Smooth muscle cell of bladder (primary cell): Measurements from ENCODE around the gene PET100. TPM values are rescaled to one million over a fixed set of nuclear protein-coding genes. Genes with fewer than 3 reads are reported as not detected.

ENCODE experiments used
- total RNA-seq: library from RNA; depleted of rRNA; stranded (reverse); fragments of >200 nt; gene quantifications from 2 replicates; pipeline ENCODE4 v1.2.3, GENCODE V29; 2014

Gene PET100
- 34.2 and 39.3 TPM in 2 replicates for total RNA-seq

DNA sequence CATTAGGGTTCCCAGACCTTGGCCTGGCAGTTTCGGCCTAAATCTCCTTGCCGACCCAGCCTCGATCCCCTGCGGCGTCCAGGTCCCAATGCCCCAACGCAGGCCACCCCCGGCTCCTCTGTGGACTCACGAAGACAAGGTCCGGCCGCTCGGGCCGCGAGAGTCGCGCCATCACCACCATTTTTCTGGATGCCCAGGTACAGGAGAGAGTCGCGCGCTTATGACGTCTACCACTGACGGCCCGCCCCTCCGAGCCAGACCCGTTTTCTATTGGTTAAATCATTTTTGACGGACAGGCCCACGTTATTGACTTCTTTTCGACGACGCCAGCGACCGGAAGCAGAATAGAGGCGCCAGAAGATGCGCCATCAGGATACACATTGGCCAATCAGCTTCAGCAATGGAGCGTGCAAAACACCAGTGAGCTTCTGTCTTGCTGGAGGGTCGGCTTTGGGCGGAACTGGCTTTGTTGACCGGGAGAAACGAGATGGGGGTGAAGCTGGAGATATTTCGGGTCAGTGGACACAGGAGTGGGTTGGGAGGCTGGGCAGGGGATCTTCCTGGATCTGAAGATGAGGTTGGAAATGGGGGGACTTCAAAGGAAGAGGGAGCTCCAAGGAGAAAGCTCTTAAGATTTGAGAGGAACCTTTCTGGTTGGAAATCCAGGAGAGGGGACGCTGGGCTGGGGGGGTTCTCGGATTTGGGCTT, at the start of gene PET100, which contains the start of gene XAB2:
TSS of gene PET100 (plus strand) at position 447 of the 708 bp plus-strand sequence. CDS start at position 488, 41 bp downstream.
TSS of gene XAB2 (minus strand) at position 199 of the 708 bp plus-strand sequence. CDS start at position 181, 18 bp downstream.

DNA sequence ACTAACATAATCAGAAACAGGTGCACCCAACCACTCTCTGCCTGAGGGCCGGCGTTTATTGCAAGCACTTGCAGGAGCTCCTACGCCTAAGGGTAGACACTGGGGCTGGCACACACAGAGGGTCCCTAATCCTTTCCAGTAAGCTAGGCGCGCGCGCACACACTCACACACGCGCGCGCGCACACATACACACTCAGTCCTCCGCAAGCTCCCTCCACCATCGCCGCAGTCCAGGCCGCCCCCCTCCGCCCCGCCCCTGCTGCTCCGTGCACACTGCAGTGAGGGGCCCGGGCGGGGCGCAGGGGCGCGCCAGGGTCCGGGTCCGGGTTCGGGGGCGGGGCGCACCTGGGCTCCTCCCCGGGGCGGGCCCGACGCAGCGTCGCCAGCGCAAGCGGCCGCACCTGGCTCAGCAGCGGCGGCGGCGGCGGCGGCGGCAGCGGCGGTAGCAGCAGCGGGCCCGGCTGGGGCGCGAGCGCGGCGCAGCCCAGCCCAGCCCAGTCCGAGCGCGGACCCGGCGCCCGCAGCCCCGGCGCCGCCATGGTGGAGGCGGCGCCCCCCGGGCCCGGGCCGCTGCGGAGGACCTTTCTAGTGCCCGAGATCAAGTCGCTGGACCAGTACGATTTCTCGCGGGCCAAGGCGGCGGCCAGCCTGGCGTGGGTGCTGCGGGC, 34.0 kb upstream of the PET100 start, which contains the start of gene CAMSAP3:
TSS of gene CAMSAP3 (plus strand) at position 398 of the 668 bp plus-strand sequence. CDS start at position 538, 140 bp downstream.

DNA sequence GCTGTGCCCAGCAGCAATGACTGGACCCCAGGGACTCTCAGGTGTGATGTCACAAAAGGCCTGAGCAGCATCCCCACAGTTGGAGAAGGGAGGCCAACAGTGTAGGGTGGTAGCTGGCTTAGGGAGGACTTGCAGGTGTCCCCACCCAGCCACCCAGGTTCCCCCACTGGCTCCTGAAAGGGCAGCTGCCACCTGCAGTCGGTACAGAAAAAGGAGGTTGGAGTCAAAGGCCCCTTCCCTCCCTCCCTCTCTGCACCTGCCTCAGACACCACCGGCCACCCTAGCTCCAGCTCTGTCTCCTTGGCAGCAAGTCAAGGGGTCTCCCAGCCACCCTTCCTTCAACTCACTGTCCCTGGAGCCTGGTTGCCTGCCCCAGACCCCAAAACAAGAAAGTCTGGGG, 4.1 kb downstream of the PET100 start, which contains the start of gene PCP2:
TSS of gene PCP2 (minus strand) at position 22 of the 400 bp plus-strand sequence. CDS start 262 bp downstream, outside the sequence.

DNA sequence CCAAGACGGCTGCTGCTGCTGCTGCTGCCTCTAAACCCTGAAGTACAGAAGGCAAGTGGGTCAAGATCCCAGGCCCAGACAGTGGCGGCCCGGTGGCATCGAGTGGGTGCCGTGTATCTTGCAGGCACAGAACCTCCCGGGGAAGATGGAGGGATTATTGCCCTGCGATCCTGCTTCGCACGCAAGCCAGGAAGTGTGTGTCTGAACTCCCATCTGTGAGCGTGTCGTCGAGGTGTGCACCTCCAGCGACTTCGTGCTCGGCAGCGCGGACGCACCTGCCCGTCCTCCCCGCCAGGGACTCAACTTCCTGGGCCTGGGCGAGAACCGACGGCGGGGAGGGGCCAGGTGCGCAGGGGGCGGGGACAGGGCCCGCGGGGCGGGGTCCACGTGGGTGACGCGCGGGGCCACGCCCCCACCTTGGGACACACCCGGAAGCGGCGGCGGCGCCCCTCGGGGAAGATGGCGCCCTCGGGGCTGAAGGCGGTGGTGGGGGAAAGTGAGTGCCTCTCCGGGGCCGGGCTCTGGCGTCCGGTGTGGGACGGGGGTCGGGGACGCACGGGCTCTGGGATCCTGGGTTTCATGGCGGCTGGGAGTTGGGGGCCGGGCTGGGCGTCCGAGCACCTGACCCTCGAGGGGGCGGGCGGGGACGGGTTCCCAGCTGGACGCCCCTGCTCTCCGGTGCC, 7.2 kb downstream of the PET100 start, which contains the start of gene STXBP2:
TSS of gene STXBP2 (plus strand) at position 420 of the 683 bp plus-strand sequence. CDS start at position 460, 40 bp downstream.

GRCh38 chr19:7668842-7669241, 39.2 kb downstream of the PET100 start, which contains the start of gene RETN:
Gene RETN, plus strand, starts transcription at chr19:7669049. Its CDS starts 278 bp downstream, at chr19:7669327.

DNA sequence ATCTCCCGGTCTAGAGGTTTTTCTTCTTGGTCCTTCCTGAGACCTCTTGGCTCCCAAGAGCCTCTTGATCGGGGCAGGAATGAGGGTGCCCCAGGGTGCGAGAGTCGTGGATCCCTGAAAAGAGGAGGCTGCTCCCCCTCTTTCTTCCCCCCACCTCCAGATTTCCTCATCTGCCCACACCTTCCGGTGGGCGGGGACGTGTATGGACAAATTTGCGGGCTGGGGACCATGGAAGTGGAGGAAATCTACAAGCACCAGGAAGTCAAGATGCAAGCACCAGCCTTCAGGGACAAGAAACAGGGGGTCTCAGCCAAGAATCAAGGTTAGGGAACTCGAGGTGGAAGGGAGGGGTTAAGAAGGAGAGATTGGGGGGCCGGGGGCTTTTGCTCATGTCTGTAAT, 47.3 kb downstream of the PET100 start, which contains the start of gene MCEMP1:
TSS of gene MCEMP1 (plus strand) at position 237 of the 400 bp plus-strand sequence. CDS start at position 268, 31 bp downstream.

GRCh38 chr19:7680606-7681339, 51.2 kb downstream of the PET100 start, which contains the start of gene TRAPPC5:
Gene TRAPPC5, plus strand, starts transcription at chr19:7680833. Its CDS starts 1,421 bp downstream, at chr19:7682254.

Other genes starting within 250 kb of the PET100 start
- gene PEX11G, start 140.8 kb upstream of the PET100 start, total RNA-seq, result 2.2 and 3.8 TPM in 2 replicates
- 8.5 and 11.4 TPM in 2 replicates for gene ZNF358, start 113.7 kb upstream of the PET100 start, total RNA-seq
- 3.8 and 5.6 TPM in 2 replicates for gene MCOLN1, start 107.2 kb upstream of the PET100 start, total RNA-seq
- gene PNPLA6, start 94.1 kb upstream of the PET100 start, total RNA-seq, result 38.5 and 63.0 TPM in 2 replicates
- gene CAMSAP3, start 33.9 kb upstream of the PET100 start, total RNA-seq, result not detected in 2 replicates
- gene XAB2, start 248 bp upstream of the PET100 start, total RNA-seq, result 20.9 and 23.4 TPM in 2 replicates
- not detected in 2 replicates for gene PCP2, start 3.9 kb downstream of the PET100 start, total RNA-seq
- 6.6 and 8.8 TPM in 2 replicates for gene STXBP2, start 7.3 kb downstream of the PET100 start, total RNA-seq
- gene RETN, start 39.3 kb downstream of the PET100 start, total RNA-seq, result not detected in 2 replicates
- gene MCEMP1, start 47.3 kb downstream of the PET100 start, total RNA-seq, result not detected in 2 replicates
- 124 and 126 TPM in 2 replicates for gene TRAPPC5, start 51.0 kb downstream of the PET100 start, total RNA-seq
- gene FCER2, start 72.3 kb downstream of the PET100 start, total RNA-seq, result not detected in 2 replicates
- not detected in 2 replicates for gene CLEC4G, start 102.3 kb downstream of the PET100 start, total RNA-seq
- gene CD209, start 117.7 kb downstream of the PET100 start, total RNA-seq, result not detected in 2 replicates
- gene CLEC4M, start 133.4 kb downstream of the PET100 start, total RNA-seq, result not detected in 2 replicates
- gene EVI5L, start 200.4 kb downstream of the PET100 start, total RNA-seq, result 13.5 and 14.7 TPM in 2 replicates
- gene PRR36, start 244.6 kb downstream of the PET100 start, total RNA-seq, result under 0.01 TPM in 1 of 2 replicates, not detected in the other